IMR-90 (cell line): Measurements from ENCODE around the gene EPS8.

ENCODE experiments used
- BHLHE40 ChIP-seq: fragments of 150-350 bp; IDR thresholded peaks from 2 replicates; pipeline ENCODE4 v1.6.1; 2016; ENCODE audit warnings: mild to moderate bottlenecking, low read depth, low read length
- CTCF ChIP-seq: conservative IDR thresholded peaks from 2 replicates; pipeline ENCODE4 v1.5.1; 2012; ENCODE audit warnings: mild to moderate bottlenecking, low read depth, low read length, improper control_type of control experiment
- NFE2L2 ChIP-seq: fragments of 150-350 bp; IDR thresholded peaks from 2 replicates; pipeline ENCODE4 v1.6.1; 2016; ENCODE audit warnings: low read depth, mild to moderate bottlenecking, low read length
- POLR2A ChIP-seq: IDR thresholded peaks from 2 replicates; pipeline ENCODE4 v1.6.1; 2012; ENCODE audit warnings: mild to moderate bottlenecking, low read depth, low read length
- USF2 ChIP-seq: fragments of 150-350 bp; IDR thresholded peaks from 2 replicates; pipeline ENCODE4 v1.6.1; 2017; ENCODE audit warnings: mild to moderate bottlenecking, antibody characterized with exemption, low read length, low read depth

GRCh38 chr12:15649347-15649746 is 139.8 kb downstream of the EPS8 start:
- TF ChIP-seq CTCF (no peak), BHLHE40 (no peak), NFE2L2 (no peak), USF2 (no peak), POLR2A (no peak)
